Stomach (tissue), 4 donors: Measurements from ENCODE around the gene TNPO3.

Experiments
- POLR2A ChIP-seq, 4 donors: fragments of 450-650 bp; IDR thresholded peaks; one replicate each; pipeline ENCODE4 v1.6.1; 2016; ENCODE audit warnings: antibody characterized with exemption in 4 of 4, control low read depth in 2 of 4, mild to moderate bottlenecking in 1 of 4, moderate library complexity in 1 of 4
- POLR2AphosphoS5 ChIP-seq, 3 donors: sonication (generic); formaldehyde crosslinking; IDR thresholded peaks; one replicate each; pipeline ENCODE4 v1.6.1; 2016; ENCODE audit warnings: antibody characterized with exemption in 3 of 3
- TF ChIP-seq, protein P1 (sequence below), 7 experiments: fragments of 450-650 bp in 4 of 7; fragments of 200-600 bp in 3 of 7; sonication (generic) in 3 of 7; IDR thresholded peaks; one replicate each; pipeline ENCODE4 v1.5.1; 2016 to 2019; ENCODE audit warnings: antibody characterized with exemption in 7 of 7, control low read depth in 2 of 7, mild to moderate bottlenecking in 1 of 7

DNA sequence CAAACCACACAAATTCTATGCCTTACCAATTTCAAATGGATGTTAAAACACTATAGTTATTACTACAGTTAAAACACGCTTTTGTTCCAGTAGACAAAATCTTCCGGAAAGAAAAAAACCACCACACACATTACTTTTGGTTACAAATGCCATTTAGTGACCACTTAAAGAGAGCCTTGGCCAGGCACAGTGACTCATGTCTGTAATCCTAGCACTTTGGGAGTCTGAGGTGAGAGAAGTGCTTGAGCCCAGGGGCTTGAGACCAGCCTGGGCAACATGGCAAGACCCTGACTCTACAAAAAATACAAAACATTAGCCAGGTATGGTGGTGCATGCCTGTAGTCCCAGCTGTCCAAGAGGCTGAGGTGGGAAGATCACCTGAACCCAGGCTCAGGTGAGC, 7.2 kb downstream of the TNPO3 start:
- TF ChIP-seq POLR2AphosphoS5 (IDR thresholded peaks at IDR 0.05) (no peak), POLR2A (IDR thresholded peaks at IDR 0.05) (no peak)
- TF ChIP-seq, protein P1, sequence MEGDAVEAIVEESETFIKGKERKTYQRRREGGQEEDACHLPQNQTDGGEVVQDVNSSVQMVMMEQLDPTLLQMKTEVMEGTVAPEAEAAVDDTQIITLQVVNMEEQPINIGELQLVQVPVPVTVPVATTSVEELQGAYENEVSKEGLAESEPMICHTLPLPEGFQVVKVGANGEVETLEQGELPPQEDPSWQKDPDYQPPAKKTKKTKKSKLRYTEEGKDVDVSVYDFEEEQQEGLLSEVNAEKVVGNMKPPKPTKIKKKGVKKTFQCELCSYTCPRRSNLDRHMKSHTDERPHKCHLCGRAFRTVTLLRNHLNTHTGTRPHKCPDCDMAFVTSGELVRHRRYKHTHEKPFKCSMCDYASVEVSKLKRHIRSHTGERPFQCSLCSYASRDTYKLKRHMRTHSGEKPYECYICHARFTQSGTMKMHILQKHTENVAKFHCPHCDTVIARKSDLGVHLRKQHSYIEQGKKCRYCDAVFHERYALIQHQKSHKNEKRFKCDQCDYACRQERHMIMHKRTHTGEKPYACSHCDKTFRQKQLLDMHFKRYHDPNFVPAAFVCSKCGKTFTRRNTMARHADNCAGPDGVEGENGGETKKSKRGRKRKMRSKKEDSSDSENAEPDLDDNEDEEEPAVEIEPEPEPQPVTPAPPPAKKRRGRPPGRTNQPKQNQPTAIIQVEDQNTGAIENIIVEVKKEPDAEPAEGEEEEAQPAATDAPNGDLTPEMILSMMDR (IDR thresholded peaks at IDR 0.05) = no peak
